Right lobe of liver (tissue), 4 donors: ENCODE results near the gene ICE2.

Experiments used
- POLR2A ChIP-seq: fragments of 450-650 bp; IDR thresholded peaks from one replicate; pipeline ENCODE4 v1.6.1; 2017; ENCODE audit warnings: antibody characterized with exemption, mild to moderate bottlenecking
- TF ChIP-seq, protein P1 (sequence below), 4 donors: fragments of 200-600 bp in 3 of 4; fragments of 450-650 bp in 1 of 4; IDR thresholded peaks; one replicate each; pipeline versions ENCODE4 v1.5.1 to v1.8.0; 2016 to 2022; ENCODE audit warnings: antibody characterized with exemption in 4 of 4, mild to moderate bottlenecking in 2 of 4
- donor health status: DM: no; HTN: no; CAD: no.
- donor health status: DM: no; HTN: no; CAD: no.
- donor health status: DM: no; HTN: yes; CAD: no.

DNA sequence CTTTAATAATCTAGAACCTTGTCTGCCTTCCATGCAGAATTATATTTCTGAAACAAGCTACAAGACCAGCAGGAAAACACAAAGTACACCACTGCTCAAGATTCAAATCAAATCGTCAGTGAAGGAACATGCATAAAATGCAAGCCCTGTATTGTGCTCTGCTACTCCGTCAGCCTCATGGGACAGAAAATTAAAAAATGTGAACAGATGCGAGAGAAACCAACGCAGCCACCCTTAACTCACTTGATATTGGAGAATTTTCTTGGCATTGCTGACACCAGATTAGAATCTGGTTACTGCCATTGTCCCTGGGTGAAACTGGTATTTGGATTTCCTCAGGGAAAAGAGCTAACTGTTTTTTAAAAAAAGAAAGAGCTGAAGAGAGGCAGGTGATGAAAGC lies 104.7 kb downstream of the ICE2 start:
- TF ChIP-seq, protein P1, sequence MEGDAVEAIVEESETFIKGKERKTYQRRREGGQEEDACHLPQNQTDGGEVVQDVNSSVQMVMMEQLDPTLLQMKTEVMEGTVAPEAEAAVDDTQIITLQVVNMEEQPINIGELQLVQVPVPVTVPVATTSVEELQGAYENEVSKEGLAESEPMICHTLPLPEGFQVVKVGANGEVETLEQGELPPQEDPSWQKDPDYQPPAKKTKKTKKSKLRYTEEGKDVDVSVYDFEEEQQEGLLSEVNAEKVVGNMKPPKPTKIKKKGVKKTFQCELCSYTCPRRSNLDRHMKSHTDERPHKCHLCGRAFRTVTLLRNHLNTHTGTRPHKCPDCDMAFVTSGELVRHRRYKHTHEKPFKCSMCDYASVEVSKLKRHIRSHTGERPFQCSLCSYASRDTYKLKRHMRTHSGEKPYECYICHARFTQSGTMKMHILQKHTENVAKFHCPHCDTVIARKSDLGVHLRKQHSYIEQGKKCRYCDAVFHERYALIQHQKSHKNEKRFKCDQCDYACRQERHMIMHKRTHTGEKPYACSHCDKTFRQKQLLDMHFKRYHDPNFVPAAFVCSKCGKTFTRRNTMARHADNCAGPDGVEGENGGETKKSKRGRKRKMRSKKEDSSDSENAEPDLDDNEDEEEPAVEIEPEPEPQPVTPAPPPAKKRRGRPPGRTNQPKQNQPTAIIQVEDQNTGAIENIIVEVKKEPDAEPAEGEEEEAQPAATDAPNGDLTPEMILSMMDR (IDR thresholded peaks at IDR 0.05) = no peak
- no peak for TF ChIP-seq POLR2A
